Nephron progenitor cell (in vitro differentiated cells): ENCODE data around the gene CTNNA3.

Source experiments
- DNase-seq: peaks from one replicate; pipeline ENCODE4 v3.0.0; 2021
- H3K27ac Mint-ChIP-seq: 2 replicates; pipeline ENCODE4 v1.8.0; 2021; ENCODE audit warnings: mild to moderate bottlenecking, moderate library complexity, mixed read lengths
- H3K27me3 Mint-ChIP-seq: 2 replicates; pipeline ENCODE4 v1.8.0; 2021; ENCODE audit warnings: mild to moderate bottlenecking, low read depth, mixed read lengths; ENCODE audit not compliant: poor library complexity
- H3K36me3 Mint-ChIP-seq: 2 replicates; pipeline ENCODE4 v1.8.0; 2021; ENCODE audit warnings: low read depth, mixed read lengths
- H3K4me1 Mint-ChIP-seq: 2 replicates; pipeline ENCODE4 v1.8.0; 2021; ENCODE audit warnings: mixed read lengths
- H3K4me3 Mint-ChIP-seq: 2 replicates; pipeline ENCODE4 v1.8.0; 2021; ENCODE audit warnings: mild to moderate bottlenecking, moderate library complexity, mixed read lengths
- H3K9me3 Mint-ChIP-seq: 2 replicates; pipeline ENCODE4 v1.8.0; 2021; ENCODE audit warnings: mild to moderate bottlenecking, moderate library complexity, mixed read lengths
- CTCF ChIP-seq: fragments of 200-600 bp; sonication (generic); IDR thresholded peaks from 2 replicates; pipeline ENCODE4 v1.5.0; 2021; ENCODE audit warnings: antibody characterized with exemption

Gene CTNNA3

GRCh38 chr10:66265398-66265797 lies 1430.6 kb downstream of the CTNNA3 start:
- no peaks in the 10 kb centered on the region for H3K9me3 Mint-ChIP-seq
- H3K27ac Mint-ChIP-seq = no peak overlapping the region
- H3K4me1 Mint-ChIP-seq = no peaks in the 10 kb centered on the region

GRCh38 chr10:66259836-66260235 lies 1436.2 kb downstream of the CTNNA3 start:
- H3K27ac Mint-ChIP-seq = no peak overlapping the region
- H3K4me1 Mint-ChIP-seq = no peaks in the 10 kb centered on the region
- H3K36me3 Mint-ChIP-seq = no peaks in the 10 kb centered on the region
- TF ChIP-seq CTCF = no peak
- peaks cover 2% of the 10 kb centered on the region for H3K27me3 Mint-ChIP-seq
- H3K4me3 Mint-ChIP-seq = no peak overlapping the region
- no peak for DNase-seq
- no peaks in the 10 kb centered on the region for H3K9me3 Mint-ChIP-seq

More at GRCh38 chr10:66265398-66265797, 1430.6 kb downstream of the CTNNA3 start:
- H3K27me3 Mint-ChIP-seq = peaks cover under 1% of the 10 kb centered on the region
- no peak for TF ChIP-seq CTCF
- H3K4me3 Mint-ChIP-seq = no peak overlapping the region
- DNase-seq = no peak
- no peaks in the 10 kb centered on the region for H3K36me3 Mint-ChIP-seq

GRCh38 chr10:66258693-66259092 lies 1437.3 kb downstream of the CTNNA3 start:
- TF ChIP-seq CTCF = no peak
- Mint-ChIP-seq H3K27ac (no peak overlapping the region), H3K36me3 (no peaks in the 10 kb centered on the region), H3K4me1 (no peaks in the 10 kb centered on the region), H3K9me3 (no peaks in the 10 kb centered on the region), H3K27me3 (peaks cover 2% of the 10 kb centered on the region), H3K4me3 (no peak overlapping the region)
- DNase-seq = no peak

GRCh38 chr10:66257801-66258200 lies 1438.2 kb downstream of the CTNNA3 start:
- no peak for DNase-seq
- Mint-ChIP-seq H3K27ac (no peak overlapping the region), H3K4me1 (no peaks in the 10 kb centered on the region), H3K9me3 (no peaks in the 10 kb centered on the region), H3K36me3 (no peaks in the 10 kb centered on the region), H3K27me3 (peaks cover 2% of the 10 kb centered on the region), H3K4me3 (no peak overlapping the region)
- no peak for TF ChIP-seq CTCF

GRCh38 chr10:66252986-66253385 lies 1443.0 kb downstream of the CTNNA3 start:
- H3K9me3 Mint-ChIP-seq = peaks cover 7% of the 10 kb centered on the region
- no peak for DNase-seq
- no peaks in the 10 kb centered on the region for H3K36me3 Mint-ChIP-seq
- H3K27me3 Mint-ChIP-seq = no peaks in the 10 kb centered on the region
- no peak for TF ChIP-seq CTCF
- H3K4me3 Mint-ChIP-seq = no peak overlapping the region
- no peaks in the 10 kb centered on the region for H3K4me1 Mint-ChIP-seq
- H3K27ac Mint-ChIP-seq = no peak overlapping the region

GRCh38 chr10:66246177-66246576 lies 1449.8 kb downstream of the CTNNA3 start:
- Mint-ChIP-seq H3K27me3 (no peaks in the 10 kb centered on the region), H3K9me3 (peaks cover 8% of the 10 kb centered on the region), H3K4me1 (no peaks in the 10 kb centered on the region), H3K27ac (no peak overlapping the region), H3K4me3 (no peak overlapping the region), H3K36me3 (no peaks in the 10 kb centered on the region)
- DNase-seq = no peak
- no peak for TF ChIP-seq CTCF
